Measurements from ENCODE around the gene B4GALNT3. TPM values are rescaled to one million over a fixed set of nuclear protein-coding genes. Genes with fewer than 3 reads are reported as not detected.

Gene B4GALNT3
- polyA plus RNA-seq, 2 of the 4 experiments (the other 2 are of a cell fraction), result 0.43 to 0.53 TPM

GRCh38 chr12:545835-546234 is 86.1 kb downstream of the B4GALNT3 start:
- H3K4me3 ChIP-seq, result no peak overlapping the region
- CTCF ChIA-PET, result interaction anchor here (2.0 to 3.7 kb wide), 3 partner anchors 92 to 99 kb away, joined by 7 to 36 read pairs (median 7); no protein-coding TSS in a partner anchor
- ATAC-seq, result no peak
- no peak overlapping the region; the same call in 2 of the 3 replicates for H3K4me2 ChIP-seq
- no peaks in the 10 kb centered on the region for H3K9me3 ChIP-seq
- peaks cover 16% of the 10 kb centered on the region; the same call in 2 of the 3 replicates for H3K4me1 ChIP-seq
- no peak for FAIRE-seq
- POLR2A ChIA-PET, result no interaction called here
- no peak for DNase-seq (ENCODE audit: low read depth in 1 of 2, low spot score in 1 of 2)
- 23% methylated on average over 2 of the region's 6 CpGs for WGBS (ENCODE audit: missing lambda C conversion rate)
- H3K27ac ChIP-seq, result no peak overlapping the region; a peak in 1 of 6 replicates
- TF ChIP-seq FOSB (CRISPR knock-in tag; IDR thresholded peaks at IDR 0.05) (no peak), ATOH8 (CRISPR knock-in tag; IDR thresholded peaks at IDR 0.05; ENCODE audit: low read depth) (no peak), NFE2L2 (conservative IDR thresholded peaks at IDR 0.05; ENCODE audit: low read length) (no peak), EP300 (IDR thresholded peaks at IDR 0.05) (no peak), USF2 (IDR thresholded peaks at IDR 0.05) (no peak), FOXS1 (CRISPR knock-in tag; IDR thresholded peaks at IDR 0.05) (no peak), EHMT2 (IDR thresholded peaks at IDR 0.05; ENCODE audit: low read depth) (no peak), ZSCAN20 (CRISPR knock-in tag; IDR thresholded peaks at IDR 0.05) (no peak), EHF (CRISPR knock-in tag; IDR thresholded peaks at IDR 0.05) (no peak), ZFP36 (IDR thresholded peaks at IDR 0.05; ENCODE audit: borderline replicate concordance, partially characterized antibody) (no peak), KDM1A (IDR thresholded peaks at IDR 0.05; ENCODE audit: low read depth) (no peak), HOXB13 (CRISPR knock-in tag; IDR thresholded peaks at IDR 0.05; ENCODE audit: low read depth) (no peak), GATA3 (IDR thresholded peaks at IDR 0.05; ENCODE audit: borderline replicate concordance) (no peak), MAX (IDR thresholded peaks at IDR 0.05) (no peak), RCOR1 (IDR thresholded peaks at IDR 0.05; ENCODE audit: low read depth, low read length) (no peak), ZNF302 (CRISPR knock-in tag; IDR thresholded peaks at IDR 0.05) (no peak)

- Histone ChIP-seq H3K27ac (peak overlapping the region; percentile 13 to 44; a peak in 1 of 6 replicates), H3K4me3 (peak overlapping the region; percentile 9; the same call in 1 of the 3 replicates), H3K4me1 (peaks cover 16% of the 10 kb centered on the region; the same call in 2 of the 3 replicates), H3K9me3 (no peaks in the 10 kb centered on the region), H3K4me2 (peak overlapping the region; percentile 69)
- DNase-seq (ENCODE audit: low read depth in 1 of 2, low spot score in 1 of 2) (peak; percentile 32 to 40), ATAC-seq (peak; percentile 48 to 75), FAIRE-seq (no peak)
- CTCF ChIA-PET, result interaction anchor here (0.5 to 3.5 kb wide), 37 partner anchors 9 to 1056 kb away, joined by 3 to 252 read pairs (median 7); partner anchors contain the start of gene CCDC77
- POLR2A ChIA-PET, result no interaction called here
- TF ChIP-seq KDM5A (IDR thresholded peaks at IDR 0.05), result no peak
- no peak for TF ChIP-seq HES2 (IDR thresholded peaks at IDR 0.05)
- peak; percentile 10; the same call in 1 of the 2 replicates for TF ChIP-seq E2F6 (IDR thresholded peaks at IDR 0.05; ENCODE audit: borderline replicate concordance, low read depth)
- no peak for TF ChIP-seq BCL3 (IDR thresholded peaks at IDR 0.05)
- 48% methylated on average over 40 of the region's 41 CpGs for WGBS (ENCODE audit: missing lambda C conversion rate)
Observed at GRCh38 chr12:546265-546919, 86.7 kb downstream of the B4GALNT3 start.
